CD14-positive monocyte (primary cell): Measurements from ENCODE around the gene PKD1. TPM values are rescaled to one million over a fixed set of nuclear protein-coding genes. Genes with fewer than 3 reads are reported as not detected.

Experiments used
- DNase-seq, 3 donors: peaks; one replicate each; pipeline ENCODE4 v3.0.0-alpha.2; 2011 to 2022
- H2AFZ ChIP-seq: 2 replicates; pipeline ENCODE4 v1.6.0; 2012; ENCODE audit warnings: mild to moderate bottlenecking, low read depth, low read length, inconsistent platforms; ENCODE audit not compliant: insufficient read depth, poor library complexity, severe bottlenecking
- H3K27ac ChIP-seq, 2 donors: 1 replicate in 1 of 2; 2 replicates in 1 of 2; pipeline ENCODE4 v1.5.1; 2012 to 2013; ENCODE audit warnings: low read length in 2 of 2, control low read depth in 1 of 2, inconsistent platforms in 1 of 2, low read depth in 1 of 2, mild to moderate bottlenecking in 1 of 2
- H3K27me3 ChIP-seq, 2 donors: one replicate each; pipeline versions ENCODE4 v1.6.0 to v1.6.1; 2011 to 2013; ENCODE audit warnings: low read length in 2 of 2; ENCODE audit not compliant: control insufficient read depth in 2 of 2, insufficient read depth in 2 of 2
- H3K36me3 ChIP-seq, 2 donors: replicated peaks in 1 of 2; 1 replicate in 1 of 2; 2 replicates in 1 of 2; pipeline versions ENCODE4 v1.5.1 to v1.6.1; 2012 to 2013; ENCODE audit warnings: low read length in 2 of 2, control low read depth in 1 of 2, inconsistent platforms in 1 of 2, mild to moderate bottlenecking in 1 of 2; ENCODE audit not compliant: insufficient read depth in 2 of 2, control insufficient read depth in 1 of 2
- H3K4me1 ChIP-seq, 2 donors: 1 replicate in 1 of 2; 2 replicates in 1 of 2; pipeline versions ENCODE4 v1.5.1 to v1.6.1; 2012 to 2013; ENCODE audit warnings: low read length in 2 of 2, control low read depth in 1 of 2, inconsistent platforms in 1 of 2, mild to moderate bottlenecking in 1 of 2, moderate library complexity in 1 of 2; ENCODE audit not compliant: insufficient read depth in 2 of 2, control insufficient read depth in 1 of 2
- H3K4me2 ChIP-seq: replicated peaks from 2 replicates; pipeline ENCODE3; 2012; ENCODE audit warnings: low read length, moderate library complexity, mild to moderate bottlenecking; ENCODE audit not compliant: poor library complexity, severe bottlenecking; ENCODE audit errors: extremely low read depth
- H3K4me3 ChIP-seq, 3 experiments: fragments of 200-600 bp in 1 of 3; sonication (generic) in 1 of 3; replicated peaks in 1 of 3; 1 replicate in 2 of 3; 2 replicates in 1 of 3; pipeline ENCODE4 v1.5.1; 2011 to 2013; ENCODE audit warnings: low read length in 3 of 3, mild to moderate bottlenecking in 3 of 3, control low read depth in 2 of 3, low read depth in 2 of 3, inconsistent platforms in 1 of 3, moderate library complexity in 1 of 3
- H3K79me2 ChIP-seq: 2 replicates; pipeline ENCODE4 v1.6.0; 2012; ENCODE audit warnings: mild to moderate bottlenecking, control low read depth, inconsistent platforms, low read length, moderate library complexity; ENCODE audit not compliant: insufficient read depth
- H3K9ac ChIP-seq: 2 replicates; pipeline ENCODE4 v1.6.0; 2017; ENCODE audit warnings: low read length, mild to moderate bottlenecking; ENCODE audit not compliant: insufficient read depth, poor library complexity, severe bottlenecking
- H3K9me3 ChIP-seq, 2 donors: replicated peaks in 1 of 2; 1 replicate in 1 of 2; 2 replicates in 1 of 2; pipeline versions ENCODE4 v1.5.1 to v1.6.1; 2012 to 2013; ENCODE audit warnings: low read length in 2 of 2, control low read depth in 1 of 2; ENCODE audit not compliant: control insufficient read depth in 1 of 2, insufficient read depth in 1 of 2
- H4K20me1 ChIP-seq: 2 replicates; pipeline ENCODE4 v1.6.0; 2012; ENCODE audit warnings: mild to moderate bottlenecking, low read length, control low read depth, moderate library complexity; ENCODE audit not compliant: insufficient read depth
- H3K27ac Mint-ChIP-seq, 7 donors: one replicate each; pipeline ENCODE4 v1.8.0; 2020; ENCODE audit warnings: mild to moderate bottlenecking in 7 of 7, mixed read lengths in 7 of 7, moderate library complexity in 6 of 7, inconsistent platforms in 2 of 7
- H3K27me3 Mint-ChIP-seq, 3 donors: one replicate each; pipeline ENCODE4 v1.8.0; 2021 to 2022; ENCODE audit warnings: low read depth in 3 of 3, mild to moderate bottlenecking in 3 of 3, mixed read lengths in 3 of 3, moderate library complexity in 3 of 3, inconsistent platforms in 1 of 3
- H3K36me3 Mint-ChIP-seq, 2 donors: one replicate each; pipeline ENCODE4 v1.8.0; 2020; ENCODE audit warnings: mixed read lengths in 2 of 2, inconsistent platforms in 1 of 2, mild to moderate bottlenecking in 1 of 2
- H3K4me1 Mint-ChIP-seq: one replicate; pipeline ENCODE4 v1.8.0; 2020; ENCODE audit warnings: mild to moderate bottlenecking, mixed read lengths
- H3K4me3 Mint-ChIP-seq, 2 donors: one replicate each; pipeline ENCODE4 v1.8.0; 2020; ENCODE audit warnings: mild to moderate bottlenecking in 2 of 2, mixed read lengths in 2 of 2, moderate library complexity in 1 of 2
- H3K9me3 Mint-ChIP-seq, 7 donors: one replicate each; pipeline ENCODE4 v1.8.0; 2020 to 2022; ENCODE audit warnings: mixed read lengths in 7 of 7, mild to moderate bottlenecking in 6 of 7, moderate library complexity in 6 of 7, inconsistent platforms in 2 of 7
- WGBS: methylation state at CpG from one replicate; pipeline ENCODE4 v1.1.5; 2013; ENCODE audit warnings: missing lambda C conversion rate; ENCODE audit not compliant: insufficient coverage; 5-methylcytosine and 5-hydroxymethylcytosine counted together
- intact Hi-C, 2 donors: fragments of 100-400 bp; cut with micrococcal nuclease; formaldehyde crosslinking; loops; one replicate each; pipeline versions ENCODE4 v1.15.0 to v1.15.1; 2023
- polyA plus RNA-seq, 3 donors: library from polyadenylated mRNA; depleted of rRNA in 1 of 3; unstranded in 2 of 3; stranded (reverse) in 1 of 3; fragments of 300-500 nt in 2 of 3; fragments of >200 nt in 1 of 3; fragmentation: Illumina TruSeq in 2 of 3; gene quantifications; 1 replicate in 2 of 3; 2 replicates in 1 of 3; pipeline ENCODE4 v1.2.3, GENCODE V29; 2012 to 2021
- TF ChIP-seq, protein P1 (sequence below): fragments of 200-600 bp; IDR thresholded peaks from one replicate; pipeline ENCODE4 v1.8.0; 2022; ENCODE audit warnings: antibody characterized with exemption, mild to moderate bottlenecking

The PKD1 gene
- polyA plus RNA-seq, 3 donors: 0.22 to 53.8 (median 1.6) TPM

DNA sequence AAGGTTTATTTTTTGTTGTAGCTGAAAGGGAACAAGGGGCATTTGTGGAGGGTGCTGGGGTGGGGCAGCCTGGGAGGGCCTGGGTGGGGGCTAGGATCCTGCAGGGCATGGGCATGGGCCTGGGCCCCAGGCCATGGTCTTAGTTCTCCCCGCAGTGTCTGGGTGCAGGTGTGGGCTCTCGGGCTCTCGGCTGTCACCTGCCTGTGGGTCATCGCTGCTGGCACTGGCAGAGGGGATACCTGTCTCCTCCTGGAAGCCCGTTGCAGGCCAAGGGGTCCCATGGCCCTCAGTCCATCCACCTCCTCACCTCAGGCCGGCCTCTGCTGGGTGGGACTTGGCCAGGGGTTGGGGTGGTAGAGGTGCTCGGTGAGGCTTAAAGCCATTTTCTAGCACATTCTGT lies 57.6 kb downstream of the PKD1 start:
- DNase-seq: no peak
- no peak overlapping the region for H3K4me3 ChIP-seq
- Mint-ChIP-seq H3K9me3 (no peaks in the 10 kb centered on the region), H3K4me3 (no peak overlapping the region), H3K4me1 (no peaks in the 10 kb centered on the region), H3K27ac (no peak overlapping the region), H3K36me3 (peaks cover 60 to 83% of the 10 kb centered on the region in 2 donors), H3K27me3 (peaks cover 0 to 3% (median 1%) of the 10 kb centered on the region in 3 donors)
- no peaks in the 10 kb centered on the region for H3K79me2 ChIP-seq
- H2AFZ ChIP-seq: no peak overlapping the region
- TF ChIP-seq, protein P1, sequence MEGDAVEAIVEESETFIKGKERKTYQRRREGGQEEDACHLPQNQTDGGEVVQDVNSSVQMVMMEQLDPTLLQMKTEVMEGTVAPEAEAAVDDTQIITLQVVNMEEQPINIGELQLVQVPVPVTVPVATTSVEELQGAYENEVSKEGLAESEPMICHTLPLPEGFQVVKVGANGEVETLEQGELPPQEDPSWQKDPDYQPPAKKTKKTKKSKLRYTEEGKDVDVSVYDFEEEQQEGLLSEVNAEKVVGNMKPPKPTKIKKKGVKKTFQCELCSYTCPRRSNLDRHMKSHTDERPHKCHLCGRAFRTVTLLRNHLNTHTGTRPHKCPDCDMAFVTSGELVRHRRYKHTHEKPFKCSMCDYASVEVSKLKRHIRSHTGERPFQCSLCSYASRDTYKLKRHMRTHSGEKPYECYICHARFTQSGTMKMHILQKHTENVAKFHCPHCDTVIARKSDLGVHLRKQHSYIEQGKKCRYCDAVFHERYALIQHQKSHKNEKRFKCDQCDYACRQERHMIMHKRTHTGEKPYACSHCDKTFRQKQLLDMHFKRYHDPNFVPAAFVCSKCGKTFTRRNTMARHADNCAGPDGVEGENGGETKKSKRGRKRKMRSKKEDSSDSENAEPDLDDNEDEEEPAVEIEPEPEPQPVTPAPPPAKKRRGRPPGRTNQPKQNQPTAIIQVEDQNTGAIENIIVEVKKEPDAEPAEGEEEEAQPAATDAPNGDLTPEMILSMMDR: no peak
- no peaks in the 10 kb centered on the region for H3K27me3 ChIP-seq
- H4K20me1 ChIP-seq: no peaks in the 10 kb centered on the region
- 95% methylated on average over 4 of the region's 7 CpGs for WGBS
- no peak overlapping the region for H3K27ac ChIP-seq
- intact Hi-C loops: no loop called here
- H3K4me1 ChIP-seq: no peaks in the 10 kb centered on the region
- no peak overlapping the region for H3K9ac ChIP-seq
- H3K9me3 ChIP-seq: no peaks in the 10 kb centered on the region
- H3K4me2 ChIP-seq: no peak overlapping the region
- H3K36me3 ChIP-seq: peaks cover 77 to 92% of the 10 kb centered on the region in 2 donors

DNA sequence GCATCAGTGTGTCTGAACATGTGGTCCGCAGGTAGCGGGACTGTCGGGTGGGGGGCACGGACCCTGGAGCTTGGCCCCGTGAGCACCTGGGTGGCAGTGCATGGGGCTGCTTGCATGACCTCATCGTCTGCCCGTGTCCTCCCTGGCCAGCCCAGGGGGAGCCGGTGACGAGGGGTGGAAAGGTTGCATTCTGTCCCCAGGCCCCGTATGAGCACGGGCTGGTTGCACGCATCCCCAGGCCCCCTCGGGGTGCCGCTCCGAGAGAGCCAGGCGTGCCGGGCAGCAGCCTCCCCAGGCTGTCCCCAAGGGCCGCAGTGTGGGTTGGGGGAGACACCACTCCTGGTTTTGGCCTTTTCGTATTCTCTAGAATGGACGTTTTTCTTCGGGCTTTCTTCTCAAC lies 58.0 kb downstream of the PKD1 start:
- H3K27ac Mint-ChIP-seq: peak overlapping the region in 1 of 7 donors; percentile 22
- TF ChIP-seq, protein P1: no peak
- peaks cover 77 to 92% of the 10 kb centered on the region in 2 donors for H3K36me3 ChIP-seq

More for the DNA sequence above, 58.0 kb downstream of the PKD1 start:
- no peak overlapping the region for H3K4me2 ChIP-seq
- no peaks in the 10 kb centered on the region for H3K9me3 ChIP-seq
- WGBS: 97% methylated on average over 21 of the region's 21 CpGs
- H4K20me1 ChIP-seq: no peaks in the 10 kb centered on the region
- Mint-ChIP-seq H3K4me3 (no peak overlapping the region), H3K4me1 (no peaks in the 10 kb centered on the region), H3K9me3 (no peaks in the 10 kb centered on the region), H3K36me3 (peaks cover 61 to 87% of the 10 kb centered on the region in 2 donors), H3K27me3 (peaks cover 0 to 3% (median 0%) of the 10 kb centered on the region in 3 donors)
- no peak overlapping the region for H2AFZ ChIP-seq
- H3K27ac ChIP-seq: no peak overlapping the region
- no peaks in the 10 kb centered on the region for H3K4me1 ChIP-seq
- intact Hi-C loops: no loop called here
- no peak overlapping the region for H3K9ac ChIP-seq
- H3K4me3 ChIP-seq: no peak overlapping the region
- DNase-seq: no peak
- H3K79me2 ChIP-seq: no peaks in the 10 kb centered on the region
- no peaks in the 10 kb centered on the region for H3K27me3 ChIP-seq
